Measurements from ENCODE around the gene DRP2.

DRP2 gene

GRCh38 chrX:101262590-101262989, 43.0 kb downstream of the DRP2 start:
- no peak for TF ChIP-seq GABPA (IDR thresholded peaks at IDR 0.05; ENCODE audit: low read depth)

GRCh38 chrX:101263766-101264165, 44.2 kb downstream of the DRP2 start:
- TF ChIP-seq REST (IDR thresholded peaks at IDR 0.05; ENCODE audit: insufficient replicate concordance, low read depth) (no peak), GABPA (IDR thresholded peaks at IDR 0.05; ENCODE audit: low read depth) (no peak), SPI1 (IDR thresholded peaks at IDR 0.05; ENCODE audit: borderline replicate concordance, low read depth) (no peak), POLR2AphosphoS5 (IDR thresholded peaks at IDR 0.05; ENCODE audit: low read depth) (no peak)
- TF ChIP-seq, protein P1, sequence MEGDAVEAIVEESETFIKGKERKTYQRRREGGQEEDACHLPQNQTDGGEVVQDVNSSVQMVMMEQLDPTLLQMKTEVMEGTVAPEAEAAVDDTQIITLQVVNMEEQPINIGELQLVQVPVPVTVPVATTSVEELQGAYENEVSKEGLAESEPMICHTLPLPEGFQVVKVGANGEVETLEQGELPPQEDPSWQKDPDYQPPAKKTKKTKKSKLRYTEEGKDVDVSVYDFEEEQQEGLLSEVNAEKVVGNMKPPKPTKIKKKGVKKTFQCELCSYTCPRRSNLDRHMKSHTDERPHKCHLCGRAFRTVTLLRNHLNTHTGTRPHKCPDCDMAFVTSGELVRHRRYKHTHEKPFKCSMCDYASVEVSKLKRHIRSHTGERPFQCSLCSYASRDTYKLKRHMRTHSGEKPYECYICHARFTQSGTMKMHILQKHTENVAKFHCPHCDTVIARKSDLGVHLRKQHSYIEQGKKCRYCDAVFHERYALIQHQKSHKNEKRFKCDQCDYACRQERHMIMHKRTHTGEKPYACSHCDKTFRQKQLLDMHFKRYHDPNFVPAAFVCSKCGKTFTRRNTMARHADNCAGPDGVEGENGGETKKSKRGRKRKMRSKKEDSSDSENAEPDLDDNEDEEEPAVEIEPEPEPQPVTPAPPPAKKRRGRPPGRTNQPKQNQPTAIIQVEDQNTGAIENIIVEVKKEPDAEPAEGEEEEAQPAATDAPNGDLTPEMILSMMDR (IDR thresholded peaks at IDR 0.05; ENCODE audit: insufficient read depth, low read length) = no peak
- H3K27me3 ChIP-seq (ENCODE audit: insufficient read depth, poor library complexity, severe bottlenecking) = no peaks in the 10 kb centered on the region
- no peak overlapping the region for H3K4me3 ChIP-seq (replicated peaks; ENCODE audit: insufficient read depth, low read length)
- DNase-seq (ENCODE audit: low read depth in 1 of 2, low spot score in 1 of 2) = no peak
- H3K27ac ChIP-seq (replicated peaks) = no peak overlapping the region

More at GRCh38 chrX:101262590-101262989, 43.0 kb downstream of the DRP2 start:
- no peak overlapping the region for H3K27ac ChIP-seq (replicated peaks)
- no peak overlapping the region for H3K4me3 ChIP-seq (replicated peaks; ENCODE audit: insufficient read depth, low read length)
- no peak for DNase-seq (ENCODE audit: low read depth in 1 of 2, low spot score in 1 of 2)
- H3K27me3 ChIP-seq (ENCODE audit: insufficient read depth, poor library complexity, severe bottlenecking) = no peaks in the 10 kb centered on the region

- no peak for DNase-seq (ENCODE audit: low read depth in 1 of 2, low spot score in 1 of 2)
- no peak overlapping the region for H3K4me3 ChIP-seq (replicated peaks; ENCODE audit: insufficient read depth, low read length)
- H3K27me3 ChIP-seq (ENCODE audit: insufficient read depth, poor library complexity, severe bottlenecking) = no peaks in the 10 kb centered on the region
- TF ChIP-seq REST (IDR thresholded peaks at IDR 0.05; ENCODE audit: insufficient replicate concordance, low read depth) = no peak
- no peak for TF ChIP-seq GABPA (IDR thresholded peaks at IDR 0.05; ENCODE audit: low read depth)
- no peak for TF ChIP-seq POLR2AphosphoS5 (IDR thresholded peaks at IDR 0.05; ENCODE audit: low read depth)
- TF ChIP-seq, protein P1 (IDR thresholded peaks at IDR 0.05; ENCODE audit: insufficient read depth, low read length) = no peak
- no peak for TF ChIP-seq SPI1 (IDR thresholded peaks at IDR 0.05; ENCODE audit: borderline replicate concordance, low read depth)
- no peak overlapping the region for H3K27ac ChIP-seq (replicated peaks)
These were observed 46.4 kb downstream of the DRP2 start for GRCh38 chrX:101265869-101266428.

GRCh38 chrX:101274198-101274597, 54.6 kb downstream of the DRP2 start:
- Histone ChIP-seq H3K27me3 (ENCODE audit: insufficient read depth, poor library complexity, severe bottlenecking) (no peaks in the 10 kb centered on the region), H3K27ac (replicated peaks) (no peak overlapping the region), H3K4me3 (replicated peaks; ENCODE audit: insufficient read depth, low read length) (no peak overlapping the region)
- no peak for DNase-seq (ENCODE audit: low read depth in 1 of 2, low spot score in 1 of 2)
- no peak for TF ChIP-seq POLR2AphosphoS5 (IDR thresholded peaks at IDR 0.05; ENCODE audit: low read depth)
- TF ChIP-seq SPI1 (IDR thresholded peaks at IDR 0.05; ENCODE audit: borderline replicate concordance, low read depth) = no peak
- no peak for TF ChIP-seq GABPA (IDR thresholded peaks at IDR 0.05; ENCODE audit: low read depth)
- TF ChIP-seq REST (IDR thresholded peaks at IDR 0.05; ENCODE audit: insufficient replicate concordance, low read depth) = no peak
- TF ChIP-seq, protein P1 (IDR thresholded peaks at IDR 0.05; ENCODE audit: insufficient read depth, low read length) = no peak

All from HL-60 (cell line).